Measurements from ENCODE around the gene LBHD2.

The LBHD2 gene

GRCh38 chr14:103068351-103069073, 15.5 kb upstream of the LBHD2 start:
- no peak for DNase-seq

DNA sequence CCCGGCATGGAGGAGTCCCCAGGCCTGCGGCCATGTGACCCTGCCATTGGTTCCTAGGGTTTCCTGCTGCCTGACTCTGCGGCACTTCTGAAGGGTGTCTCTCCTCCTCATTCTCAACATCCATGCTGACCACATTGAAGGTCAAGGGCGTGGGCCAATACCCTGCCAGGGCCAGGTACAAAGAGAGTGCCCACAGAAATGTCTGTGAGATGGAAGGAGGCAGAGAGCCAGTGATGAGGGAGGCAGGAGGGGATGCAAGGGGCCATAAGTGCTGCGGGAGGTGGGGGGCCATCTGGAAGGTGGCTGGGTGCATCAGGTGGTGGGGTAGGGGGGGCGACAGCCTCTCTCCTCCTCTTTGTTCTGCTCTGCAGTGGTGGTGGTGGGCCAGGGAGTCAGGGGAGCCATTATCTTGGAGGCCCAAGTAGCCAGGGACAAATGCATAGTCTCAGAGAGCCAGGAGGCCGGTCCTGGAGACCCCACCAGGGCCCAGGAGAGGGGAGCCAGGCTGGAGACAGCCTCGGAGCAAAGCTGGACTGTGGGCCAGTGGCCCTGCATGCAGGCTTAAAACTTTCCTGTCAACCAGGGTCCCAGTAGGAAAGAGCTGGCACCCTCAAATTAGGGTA, 13.6 kb upstream of the LBHD2 start:
- DNase-seq = no peak

DNA sequence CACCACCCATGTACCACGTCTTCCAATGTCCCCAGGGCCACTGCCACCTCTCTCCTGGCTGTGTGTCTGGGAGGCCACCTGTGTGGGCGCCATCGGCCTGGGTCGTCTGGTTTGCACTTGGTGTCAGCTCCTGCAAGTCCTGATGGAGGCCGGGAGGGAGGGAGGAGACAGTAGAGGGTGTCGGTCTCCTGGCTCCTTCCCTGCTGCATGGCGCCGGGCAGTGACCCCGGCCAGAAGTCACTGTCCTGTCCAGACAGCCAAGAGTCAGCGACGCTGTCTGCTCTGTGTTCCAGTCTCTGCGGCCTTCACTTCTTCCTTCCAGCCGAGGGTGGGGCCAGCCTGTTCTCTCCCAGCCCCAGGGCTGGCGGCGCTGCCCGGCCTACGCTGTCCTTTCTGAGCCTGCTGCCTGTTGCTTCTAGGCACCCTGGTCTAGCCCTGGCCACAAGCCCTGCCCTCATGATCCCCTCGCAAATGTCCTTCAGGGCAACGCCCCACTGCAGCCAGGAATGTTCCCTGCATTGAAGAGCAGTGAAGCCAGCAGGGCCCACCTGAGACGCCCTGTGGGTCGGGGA, 13.0 kb upstream of the LBHD2 start:
- no peak for DNase-seq

DNA sequence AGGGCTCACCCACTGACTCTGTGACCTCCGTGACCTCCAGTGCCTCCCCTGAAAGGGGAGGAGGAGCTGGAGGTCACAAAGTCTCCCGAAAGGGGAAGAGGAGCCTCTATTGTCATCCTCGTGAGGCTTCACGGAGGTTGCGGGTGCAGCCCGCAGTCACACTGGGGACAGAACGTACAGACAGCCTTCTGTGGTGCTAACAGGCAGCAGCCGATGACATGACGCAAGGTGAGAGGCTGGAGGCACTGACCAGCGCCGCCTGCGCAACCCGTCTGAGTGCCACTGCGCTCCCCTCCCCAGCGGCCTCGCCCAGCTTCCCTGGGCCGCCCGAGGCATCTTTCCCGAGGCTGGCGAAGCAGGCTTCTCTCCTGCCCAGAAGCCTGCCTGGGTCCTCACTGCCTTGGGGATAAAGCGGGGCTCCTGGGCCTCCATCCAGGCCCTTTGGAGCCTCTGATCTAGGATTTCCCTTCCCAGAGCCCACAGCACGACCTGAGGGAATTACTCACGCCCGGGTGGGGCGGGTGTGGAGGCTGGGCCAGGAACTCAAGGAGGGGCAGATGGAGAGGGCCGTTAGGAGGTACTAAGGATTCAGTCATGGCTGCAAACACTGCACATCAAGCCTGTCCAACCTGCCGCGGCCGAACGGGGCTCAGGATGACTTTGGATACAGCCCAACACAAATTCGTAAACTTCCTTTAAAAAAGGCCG, 12.3 kb upstream of the LBHD2 start:
- DNase-seq = no peak

- DNase-seq = no peak
Observed at GRCh38 chr14:103072595-103073366, 11.2 kb upstream of the LBHD2 start.

GRCh38 chr14:103073367-103073875, 10.6 kb upstream of the LBHD2 start:
- DNase-seq = no peak

DNA sequence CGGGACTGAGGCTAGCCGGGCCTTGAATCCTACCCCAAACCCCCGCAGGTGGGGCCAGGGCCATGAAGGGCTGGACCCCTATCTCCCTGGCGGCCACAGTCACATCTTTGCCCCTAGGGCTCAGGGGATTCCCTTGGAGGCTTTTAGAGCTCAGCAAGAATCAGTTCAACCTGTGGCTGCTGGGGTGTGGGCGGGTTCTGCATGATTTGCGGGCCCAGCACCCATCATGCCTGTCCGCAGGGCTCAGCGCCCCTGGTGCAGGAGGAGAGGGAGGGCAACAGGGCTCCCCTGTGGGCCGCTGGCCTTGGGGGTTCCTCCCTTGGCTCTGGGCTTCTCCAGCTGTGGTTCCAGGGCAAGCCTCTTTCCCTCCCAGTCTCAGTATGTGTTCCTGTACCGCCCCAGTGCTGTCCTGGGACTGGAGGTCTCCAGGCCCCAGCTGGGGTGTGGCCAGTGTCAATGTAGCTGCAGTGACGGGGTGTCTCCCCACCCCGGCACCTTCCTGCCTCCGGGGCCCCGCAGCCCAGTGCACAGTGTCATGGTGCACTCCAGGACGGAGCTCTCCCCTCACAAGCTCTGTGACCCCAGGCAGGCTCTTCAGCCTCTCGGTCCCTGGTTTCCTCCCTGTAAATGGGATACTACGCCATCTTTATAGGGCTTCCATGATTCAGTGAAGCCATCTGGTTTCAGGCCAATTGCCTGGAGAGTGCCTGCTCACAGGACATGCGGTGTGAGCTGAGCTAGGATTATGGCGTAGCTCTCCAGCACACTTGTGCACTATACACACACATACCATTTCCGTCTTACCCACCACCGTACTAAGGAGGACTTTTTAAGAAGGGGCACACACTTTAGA, 9.9 kb upstream of the LBHD2 start:
- no peak for DNase-seq

DNA sequence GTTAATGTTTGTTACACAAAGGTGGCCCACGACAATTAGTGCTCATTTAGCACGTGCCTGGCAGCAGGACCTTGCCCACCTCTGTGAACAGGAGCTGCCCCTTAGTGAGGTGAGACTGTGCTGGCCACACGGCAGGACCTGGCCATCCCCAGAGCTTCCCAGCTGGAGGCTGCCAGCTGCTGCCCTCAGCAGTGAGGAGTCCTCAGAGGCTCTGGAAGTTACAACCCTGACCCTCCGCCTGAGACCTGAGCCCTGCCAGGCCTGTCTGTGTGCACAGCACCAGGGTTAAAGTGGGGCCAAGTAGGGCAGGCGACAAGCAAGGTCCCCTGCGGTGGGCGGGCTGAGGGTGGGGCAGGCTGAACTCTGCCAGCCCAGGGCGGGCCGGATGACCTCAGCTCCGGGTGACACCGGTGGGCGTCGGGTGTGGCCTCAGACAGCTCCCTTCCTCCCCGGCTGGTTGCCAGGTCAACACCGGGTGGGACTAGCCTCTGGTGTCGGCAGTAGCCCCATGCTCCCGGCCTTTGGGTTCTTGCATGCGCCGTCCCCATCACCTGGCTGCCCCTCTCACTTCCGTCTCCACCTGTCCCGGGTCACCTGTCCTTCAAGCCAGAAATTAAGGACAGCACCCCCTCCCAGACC, 9.2 kb upstream of the LBHD2 start:
- no peak for DNase-seq

GRCh38 chr14:103078420-103078749, 5.6 kb upstream of the LBHD2 start:
- DNase-seq = peak; percentile 66

DNA sequence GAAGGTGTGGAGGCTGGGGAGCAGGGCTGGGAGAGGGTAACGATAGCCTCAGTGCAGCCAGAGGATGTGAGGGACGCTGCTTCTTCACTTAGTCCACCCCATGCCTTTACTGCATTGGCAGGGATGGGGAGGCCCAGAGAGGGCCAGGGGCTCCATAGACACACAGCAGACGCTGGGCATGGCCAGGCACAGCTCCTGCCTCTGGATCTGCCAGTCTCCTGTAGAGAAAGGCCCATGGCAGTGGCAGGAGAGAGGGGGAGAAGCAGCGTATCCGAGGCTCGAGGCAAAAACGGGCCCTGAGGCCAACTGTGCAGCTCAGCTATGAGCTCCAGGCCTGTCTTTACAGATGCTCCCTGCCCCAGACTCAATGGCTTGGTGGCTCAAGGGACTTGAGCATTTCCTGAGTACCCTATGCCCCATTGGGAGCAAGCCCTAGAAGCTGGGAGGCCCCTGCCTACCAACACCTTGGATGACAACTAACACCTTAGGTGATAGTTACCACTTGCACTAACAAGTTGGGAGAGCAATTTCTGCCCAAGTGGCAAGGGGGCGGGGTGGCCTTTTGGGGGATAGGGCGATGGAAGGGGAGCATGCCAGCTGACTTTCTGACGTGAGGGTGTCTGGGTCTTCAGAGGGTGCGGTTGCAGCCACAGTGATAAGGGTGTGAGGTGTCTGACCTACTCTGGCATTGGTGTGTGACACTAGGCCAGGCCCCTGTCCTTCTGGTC, 5.0 kb upstream of the LBHD2 start:
- no peak for DNase-seq

DNA sequence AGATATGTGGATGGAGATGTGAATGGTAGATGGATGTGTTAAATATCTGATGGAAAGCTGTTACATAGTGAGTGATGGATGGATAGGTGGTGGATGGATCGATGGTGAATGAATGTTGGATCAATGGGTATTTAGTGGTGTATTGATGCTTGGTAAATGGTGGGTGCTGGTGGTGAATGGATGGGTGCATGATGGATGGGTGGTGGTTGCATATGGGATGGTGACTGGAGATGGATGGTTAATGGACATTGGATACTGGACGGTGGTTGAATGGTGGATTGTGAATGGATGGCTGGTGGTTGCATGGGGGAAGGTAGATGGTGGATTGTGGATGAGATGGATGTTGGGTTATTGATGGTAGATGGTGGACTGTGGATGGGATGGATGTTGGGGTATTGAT, 2.1 kb upstream of the LBHD2 start:
- DNase-seq = no peak

- no peak for DNase-seq
Observed at GRCh38 chr14:103085106-103086091, 1.4 kb downstream of the LBHD2 start.

DNA sequence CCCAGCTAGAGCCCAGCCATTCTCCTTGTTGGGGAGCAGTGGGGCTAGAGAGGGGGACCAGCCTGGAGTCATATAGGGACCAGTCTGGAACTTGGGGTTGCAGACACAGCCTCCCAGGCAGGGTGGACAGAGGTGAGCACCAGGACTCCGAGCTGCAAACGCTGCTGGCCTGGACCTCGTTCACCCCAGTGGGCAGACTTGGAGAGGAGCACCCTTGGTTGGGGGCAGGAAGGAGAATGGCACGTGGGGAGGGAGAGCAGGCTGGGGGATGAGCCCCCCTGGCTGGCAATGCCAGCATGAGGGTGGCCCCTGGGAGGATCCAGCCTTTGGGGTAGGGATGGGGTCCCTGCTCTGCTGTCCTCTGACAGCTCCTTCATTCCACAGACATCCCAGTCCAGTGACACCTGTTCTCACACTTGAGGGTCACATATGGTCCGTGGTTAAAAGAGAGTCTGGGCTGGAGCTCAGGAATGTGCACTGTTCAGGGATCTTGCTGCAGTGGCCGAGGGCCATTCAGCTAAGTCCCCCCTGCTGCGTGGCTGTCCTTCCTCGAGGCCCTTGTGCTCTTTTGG, 2.8 kb downstream of the LBHD2 start:
- DNase-seq = no peak

DNA sequence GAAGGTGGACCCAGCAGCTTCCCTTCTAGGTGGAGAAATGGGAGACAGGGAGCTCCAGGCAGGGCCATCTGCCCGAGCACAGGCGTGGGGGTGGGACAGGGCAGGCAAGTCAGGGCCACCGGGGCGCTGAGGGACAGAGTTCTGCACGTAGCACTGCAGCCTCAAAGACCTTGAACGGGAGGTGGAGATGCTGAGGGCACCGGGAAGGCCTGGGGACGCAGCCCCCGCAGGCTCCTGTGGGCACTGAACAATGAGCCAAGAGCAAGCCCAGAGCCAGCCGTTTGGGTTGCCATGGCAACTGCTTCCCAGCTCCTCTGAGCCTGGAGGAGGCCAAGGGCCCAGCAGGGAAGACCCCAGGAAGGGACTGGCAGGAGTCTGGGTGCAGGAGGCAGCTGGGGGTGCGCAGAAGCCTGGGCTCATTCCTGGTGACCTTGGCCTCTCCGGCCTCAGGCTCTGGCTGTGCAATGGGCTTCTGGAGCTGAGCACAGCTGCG, 3.4 kb downstream of the LBHD2 start:
- no peak for DNase-seq

DNA sequence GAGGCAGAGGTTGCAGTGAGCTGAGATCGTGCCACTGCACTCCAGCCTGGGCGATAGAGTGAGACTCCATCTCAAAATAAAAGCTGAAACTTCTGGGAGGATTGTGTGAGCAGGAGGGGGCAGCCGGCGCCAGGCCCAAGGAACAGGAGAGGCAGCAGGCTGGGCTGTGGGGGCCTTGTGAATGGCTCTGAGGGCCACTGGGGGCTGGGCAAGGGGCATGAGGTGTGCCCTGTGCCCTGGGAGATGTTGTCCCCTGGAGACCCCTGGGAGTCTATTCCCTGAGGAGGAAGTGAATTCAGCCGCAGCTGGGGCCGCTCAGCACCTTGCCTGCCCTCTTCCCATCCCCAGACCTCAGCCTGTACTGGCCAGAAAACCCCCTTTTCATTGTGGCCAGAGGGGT, 4.9 kb downstream of the LBHD2 start:
- no peak for DNase-seq

GRCh38 chr14:103089386-103090335, 5.7 kb downstream of the LBHD2 start:
- no peak for DNase-seq

GRCh38 chr14:103090481-103091020, 6.5 kb downstream of the LBHD2 start:
- DNase-seq = no peak

Data from fibroblast of skin of back (primary cell).